Lower leg skin (tissue), 3 donors: ENCODE results near the gene CDK17.

Experiments used
- CTCF ChIP-seq, 3 donors: fragments of 450-650 bp; IDR thresholded peaks; one replicate each; pipeline ENCODE4 v1.5.1; 2016; ENCODE audit warnings: antibody characterized with exemption in 3 of 3, mild to moderate bottlenecking in 3 of 3, moderate library complexity in 2 of 3
- POLR2A ChIP-seq, 2 donors: fragments of 450-650 bp; IDR thresholded peaks; one replicate each; pipeline ENCODE4 v1.6.1; 2016 to 2017; ENCODE audit warnings: antibody characterized with exemption in 2 of 2, mild to moderate bottlenecking in 1 of 2, moderate library complexity in 1 of 2

- no peak for TF ChIP-seq CTCF (IDR thresholded peaks at IDR 0.05)
- TF ChIP-seq POLR2A (IDR thresholded peaks at IDR 0.05), result no peak
Observed at GRCh38 chr12:96347130-96347699, 53.0 kb downstream of the CDK17 start.
